Measurements from ENCODE around the gene ASB14.
"Not testable (repeated sequence)": the region's sequence is repeated elsewhere in the genome, so short reads cannot be mapped to it uniquely, and the experiment has no call there.

- not testable (repeated sequence) for TF ChIP-seq CTCF (IDR thresholded peaks at IDR 0.05; ENCODE audit: low read depth, low read length, poor library complexity, severe bottlenecking); EZH2phosphoT487 (IDR thresholded peaks at IDR 0.05; ENCODE audit: borderline replicate concordance, low read length)
These were observed 46.7 kb upstream of the ASB14 start for GRCh38 chr3:57339071-57339642.

Measured in DOHH2 (cell line).